Psoas muscle (tissue), 8 donors: ENCODE measurements around the gene SLC1A1. TPM values are rescaled to one million over a fixed set of nuclear protein-coding genes. Genes with fewer than 3 reads are reported as not detected.

ENCODE experiments used
- ATAC-seq, 4 donors: fragments of 200-7000 bp; cut with Tn5 transposase; one replicate each; pipeline ENCODE4 v1.9.1; 2020; ENCODE audit warnings: moderate library complexity in 3 of 4, mild to moderate bottlenecking in 2 of 4
- DNase-seq, 2 donors: peaks; one replicate each; pipeline ENCODE4 v3.0.0-alpha.2; 2020
- H3K27ac ChIP-seq: fragments of 200-600 bp; one replicate; pipeline ENCODE4 v1.8.0; 2022
- H3K27me3 ChIP-seq, 3 donors: fragments of 200-600 bp in 1 of 3; one replicate each; pipeline versions ENCODE4 v1.6.1 to v1.8.0; 2013 to 2022; ENCODE audit warnings: low read length in 2 of 3, mild to moderate bottlenecking in 2 of 3, moderate library complexity in 1 of 3; ENCODE audit not compliant: insufficient read depth in 3 of 3
- H3K36me3 ChIP-seq, 2 donors: fragments of 200-600 bp in 1 of 2; one replicate each; pipeline versions ENCODE4 v1.6.1 to v1.8.0; 2013 to 2022; ENCODE audit warnings: low read depth in 1 of 2, mild to moderate bottlenecking in 1 of 2, moderate library complexity in 1 of 2; ENCODE audit not compliant: insufficient read depth in 1 of 2
- H3K4me1 ChIP-seq: fragments of 200-600 bp; one replicate; pipeline ENCODE4 v1.8.0; 2022
- H3K4me3 ChIP-seq: fragments of 200-600 bp; one replicate; pipeline ENCODE4 v1.8.0; 2022; ENCODE audit warnings: mild to moderate bottlenecking
- H3K9me3 ChIP-seq: fragments of 200-600 bp; one replicate; pipeline ENCODE4 v1.8.0; 2022
- CTCF ChIP-seq: fragments of 200-600 bp; IDR thresholded peaks from one replicate; pipeline ENCODE4 v1.8.0; 2022; ENCODE audit warnings: antibody characterized with exemption
- WGBS, 3 donors: extraction: QIAGEN DNeasy Blood & Tissue Kit; methylation state at CpG; one replicate each; pipeline versions ENCODE4 v1.1.6 to v1.1.7; 2013; 5-methylcytosine and 5-hydroxymethylcytosine counted together
- intact Hi-C, 2 donors: fragments of 100-400 bp; cut with DNase I; formaldehyde crosslinking; loops; one replicate each; pipeline versions ENCODE4 v1.11.0 to v1.14.2; 2022
- polyA plus RNA-seq, 3 donors: library from polyadenylated mRNA; stranded (reverse); fragments of 200-250 nt; gene quantifications; one replicate each; pipeline ENCODE4 v1.2.3, GENCODE V29; 2013
- total RNA-seq, 4 donors: library from RNA; stranded (reverse); fragmentation: NEBNext Ultra II Directional in 2 of 4; extraction: Animal tissue kit (Norgen Biotek cat#: 25700) in 2 of 4; gene quantifications; one replicate each; pipeline versions ENCODE4 v1.2.1 to v1.2.4, GENCODE V29; 2021 to 2023
- donor health status: healthy with polysubstance abuse.
- donor health status: DM: no; HTN: no; CAD: no; lungs with moderate emphysema.
- donor health status: Bipolar disorder and iron deficiency.
- donor health status: healthy.
- donor health status: DM: yes; HTN: yes; CAD: no.
- donor health status: DM: no; HTN: no; CAD: no.
- donor health status: DM: no; HTN: no; CAD: no.
- donor health status: DM: yes; HTN: yes; CAD: no.

SLC1A1 gene
- total and polyA plus RNA-seq, 7 donors, result 0.43 to 1.3 (median 1.0) TPM

GRCh38 chr9:4559261-4560182 is 69.3 kb downstream of the SLC1A1 start:
- Histone ChIP-seq H3K4me3 (no peak overlapping the region), H3K36me3 (no peaks in the 10 kb centered on the region), H3K27me3 (no peaks in the 10 kb centered on the region), H3K4me1 (no peaks in the 10 kb centered on the region), H3K27ac (no peak overlapping the region), H3K9me3 (no peaks in the 10 kb centered on the region)
- ATAC-seq (peak; percentile 69 to 84 (median 74)), DNase-seq (no peak)
- intact Hi-C loops, result no loop called here
- TF ChIP-seq CTCF, result no peak
- WGBS, 3 donors, result 56 to 74% (median 60%) methylated on average over 8 of the region's 8 CpGs

GRCh38 chr9:4563105-4563504 is 72.8 kb downstream of the SLC1A1 start:
- Histone ChIP-seq H3K9me3 (no peaks in the 10 kb centered on the region), H3K36me3 (no peaks in the 10 kb centered on the region), H3K4me1 (no peaks in the 10 kb centered on the region), H3K27ac (no peak overlapping the region), H3K27me3 (no peaks in the 10 kb centered on the region), H3K4me3 (no peak overlapping the region)
- DNase-seq, result no peak
- intact Hi-C loops, result no loop called here
- 85 to 88% (median 88%) methylated on average over 2 of the region's 2 CpGs for WGBS, 3 donors
- ATAC-seq, result no peak
- no peak for TF ChIP-seq CTCF

- intact Hi-C loops, result no loop called here
- H3K27me3 ChIP-seq, result no peaks in the 10 kb centered on the region
- WGBS, 3 donors, result 43 to 53% (median 52%) methylated on average over 2 of the region's 2 CpGs
- H3K36me3 ChIP-seq, result no peaks in the 10 kb centered on the region
- no peaks in the 10 kb centered on the region for H3K4me1 ChIP-seq
- H3K9me3 ChIP-seq, result no peaks in the 10 kb centered on the region
- H3K27ac ChIP-seq, result no peak overlapping the region
- no peak for ATAC-seq
- DNase-seq, result no peak
- TF ChIP-seq CTCF, result no peak
- no peak overlapping the region for H3K4me3 ChIP-seq
Measured at GRCh38 chr9:4566806-4567205, 76.5 kb downstream of the SLC1A1 start.

GRCh38 chr9:4567601-4568000 is 77.3 kb downstream of the SLC1A1 start:
- H3K36me3 ChIP-seq, result no peaks in the 10 kb centered on the region
- no peaks in the 10 kb centered on the region for H3K27me3 ChIP-seq
- intact Hi-C loops, result no loop called here
- no peaks in the 10 kb centered on the region for H3K4me1 ChIP-seq
- H3K27ac ChIP-seq, result no peak overlapping the region
- H3K9me3 ChIP-seq, result no peaks in the 10 kb centered on the region
- ATAC-seq (no peak), DNase-seq (no peak)
- TF ChIP-seq CTCF, result no peak
- whole genome bisulfite sequencing, 3 donors, result 63 to 74% (median 67%) methylated on average over 8 of the region's 8 CpGs
- no peak overlapping the region for H3K4me3 ChIP-seq

- Histone ChIP-seq H3K36me3 (no peaks in the 10 kb centered on the region), H3K27me3 (no peaks in the 10 kb centered on the region), H3K4me1 (no peaks in the 10 kb centered on the region), H3K4me3 (no peak overlapping the region), H3K9me3 (no peaks in the 10 kb centered on the region), H3K27ac (no peak overlapping the region)
- intact Hi-C loops, result no loop called here
- DNase-seq (no peak), ATAC-seq (no peak)
- no peak for TF ChIP-seq CTCF
Measured at GRCh38 chr9:4569101-4569500, 78.8 kb downstream of the SLC1A1 start.
